MG63 (cell line): ENCODE results near the gene CCNY. TPM values are rescaled to one million over a fixed set of nuclear protein-coding genes. Genes with fewer than 3 reads are reported as not detected.
"Not testable (repeated sequence)": the region's sequence is repeated elsewhere in the genome, so short reads cannot be mapped to it uniquely, and the experiment has no call there.

Experiments used
- DNase-seq: peaks from one replicate; pipeline ENCODE4 v3.0.0-alpha.2; 2020
- H3K27me3 ChIP-seq: fragments of 250-450 bp; sonication (Bioruptor Pico); 2 replicates; pipeline ENCODE4 v1.5.1; 2020; ENCODE audit warnings: mild to moderate bottlenecking, moderate library complexity
- H3K36me3 ChIP-seq: fragments of 250-450 bp; sonication (Bioruptor Pico); 2 replicates; pipeline ENCODE4 v1.5.1; 2020; ENCODE audit warnings: mild to moderate bottlenecking, moderate library complexity
- H3K4me3 ChIP-seq: fragments of 250-450 bp; sonication (Bioruptor Pico); 2 replicates; pipeline ENCODE4 v1.5.1; 2020; ENCODE audit warnings: mild to moderate bottlenecking, moderate library complexity
- H3K9me3 ChIP-seq: fragments of 250-450 bp; sonication (Bioruptor Pico); 2 replicates; pipeline ENCODE4 v1.5.1; 2020; ENCODE audit warnings: mild to moderate bottlenecking, moderate library complexity
- total RNA-seq: library from RNA; depleted of rRNA; stranded (reverse); fragments of >200 nt; shearing (Covaris generic); gene quantifications from 2 replicates; pipeline ENCODE4 v1.2.3, GENCODE V29; 2014; ENCODE audit warnings: low replicate concordance

CCNY gene
- total RNA-seq, 1 experiment from 2014 or later, result 47.2 TPM

DNA sequence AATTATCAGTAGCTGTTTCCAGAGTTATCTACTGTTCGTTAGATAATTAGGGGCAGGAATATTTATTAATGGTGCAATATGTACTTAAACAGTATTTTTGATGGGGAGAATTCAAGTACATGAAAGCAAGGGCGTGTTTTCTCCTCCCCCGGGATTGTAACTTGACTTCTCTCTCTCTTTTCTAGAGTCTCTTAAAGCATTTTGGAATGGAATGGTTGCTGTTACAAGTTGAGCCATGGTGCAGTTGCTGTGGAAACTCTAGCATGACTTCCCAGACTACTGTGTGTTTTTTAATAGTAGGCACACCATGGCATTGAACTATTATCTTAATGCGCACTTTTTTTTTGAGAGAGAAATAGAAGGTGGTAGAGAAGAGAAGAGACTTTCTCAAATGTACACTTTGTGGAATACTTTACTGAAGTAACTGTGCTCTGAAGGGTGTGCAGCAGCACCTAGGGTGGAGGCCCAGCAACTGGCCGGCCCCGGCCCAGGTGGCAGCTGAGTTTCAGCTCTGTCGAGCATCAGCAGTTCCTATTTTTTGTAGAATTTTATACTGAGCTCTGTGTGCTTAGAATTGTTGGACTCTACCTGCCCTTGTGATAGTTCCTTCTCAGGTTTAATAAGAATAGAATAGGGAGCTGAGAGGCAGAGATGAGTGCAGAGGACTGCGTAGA, 64.4 kb downstream of the CCNY start:
- no peak for DNase-seq
- Histone ChIP-seq H3K27me3 (no peaks in the 10 kb centered on the region), H3K36me3 (no peaks in the 10 kb centered on the region), H3K9me3 (peaks cover 9% of the 10 kb centered on the region; the same call in 1 of the 2 replicates), H3K4me3 (no peak overlapping the region)

- H3K27me3 ChIP-seq, DNase-seq, H3K9me3 ChIP-seq, H3K4me3 ChIP-seq, H3K36me3 ChIP-seq: not testable (repeated sequence)
These were observed 67.2 kb downstream of the CCNY start for GRCh38 chr10:35403491-35403890.

DNA sequence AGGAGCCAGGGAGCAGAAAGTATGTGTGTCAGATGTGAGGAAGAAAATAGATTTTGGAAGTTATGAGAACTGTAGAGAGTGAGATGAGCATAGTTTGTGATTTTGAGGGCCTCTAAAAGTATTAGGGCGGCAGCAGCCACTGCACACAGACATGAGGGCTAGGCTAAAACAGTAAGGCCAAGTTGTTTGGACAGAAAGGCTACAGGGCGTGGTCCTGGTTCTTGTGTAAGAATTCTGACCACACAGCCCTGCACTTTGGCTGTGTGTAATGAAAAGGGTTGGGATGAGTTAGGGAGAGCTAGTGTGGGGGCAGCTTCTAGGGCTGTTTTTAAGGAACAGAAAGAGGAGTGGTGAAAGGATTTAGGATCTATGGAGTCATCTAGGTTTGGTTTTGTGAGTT, 67.8 kb downstream of the CCNY start:
- H3K4me3 ChIP-seq, DNase-seq, H3K9me3 ChIP-seq, H3K27me3 ChIP-seq, H3K36me3 ChIP-seq: not testable (repeated sequence)

DNA sequence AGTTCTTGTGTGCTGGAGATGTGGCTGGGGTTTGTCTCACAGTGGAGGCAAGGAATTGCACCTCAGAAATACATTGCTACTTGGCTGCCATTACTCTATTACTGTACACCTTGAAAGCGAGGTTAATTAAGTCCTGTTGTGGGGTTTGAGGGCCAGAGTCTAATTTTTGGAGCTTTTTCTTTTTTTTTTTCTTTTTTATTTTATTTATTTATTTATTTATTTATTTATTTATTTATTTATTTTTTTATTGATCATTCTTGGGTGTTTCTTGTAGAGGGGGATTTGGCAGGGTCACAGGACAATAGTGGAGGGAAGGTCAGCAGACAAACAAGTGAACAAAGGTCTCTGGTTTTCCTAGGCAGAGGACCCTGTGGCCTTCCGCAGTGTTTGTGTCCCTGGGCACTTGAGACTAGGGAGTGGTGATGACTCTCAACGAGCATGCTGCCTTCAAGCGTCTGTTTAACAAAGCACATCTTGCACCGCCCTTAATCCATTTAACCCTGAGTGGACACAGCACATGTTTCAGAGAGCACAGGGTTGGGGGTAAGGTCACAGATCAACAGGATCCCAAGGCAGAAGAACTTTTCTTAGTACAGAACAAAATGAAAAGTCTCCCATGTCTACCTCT, 69.8 kb downstream of the CCNY start:
- not testable (repeated sequence) for H3K27me3 ChIP-seq, H3K4me3 ChIP-seq, H3K9me3 ChIP-seq, H3K36me3 ChIP-seq, DNase-seq

DNA sequence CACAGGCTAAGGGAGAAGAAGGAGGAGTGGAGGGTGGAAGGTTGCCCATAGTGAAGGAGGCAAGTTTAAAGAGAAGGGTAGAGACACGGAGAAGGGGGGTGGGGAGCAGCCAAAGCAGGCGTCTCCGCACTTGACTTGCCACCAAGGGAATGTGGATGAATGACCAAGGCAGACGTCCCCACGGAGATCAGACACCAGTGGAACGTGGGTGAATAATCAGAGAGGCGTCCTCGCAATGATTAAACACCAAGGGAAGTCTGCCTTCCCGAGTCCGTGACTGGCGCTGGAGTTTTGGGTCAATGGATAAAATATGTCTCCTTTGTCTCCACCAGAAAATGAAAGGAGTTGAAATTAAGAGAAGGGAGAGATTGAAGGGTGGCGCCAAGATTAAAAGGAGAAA, 71.4 kb downstream of the CCNY start:
- not testable (repeated sequence) for H3K27me3 ChIP-seq, DNase-seq, H3K4me3 ChIP-seq

GRCh38 chr10:35409094-35409582, 72.8 kb downstream of the CCNY start:
- no peak overlapping the region for H3K4me3 ChIP-seq
- H3K27me3 ChIP-seq, result no peaks in the 10 kb centered on the region
- H3K9me3 ChIP-seq, result no peaks in the 10 kb centered on the region; the same call in 1 of the 2 replicates
- peak; percentile 84 for DNase-seq
- H3K36me3 ChIP-seq, result no peaks in the 10 kb centered on the region

More for the DNA sequence above, 71.4 kb downstream of the CCNY start:
- H3K9me3 ChIP-seq, H3K36me3 ChIP-seq: not testable (repeated sequence)

DNA sequence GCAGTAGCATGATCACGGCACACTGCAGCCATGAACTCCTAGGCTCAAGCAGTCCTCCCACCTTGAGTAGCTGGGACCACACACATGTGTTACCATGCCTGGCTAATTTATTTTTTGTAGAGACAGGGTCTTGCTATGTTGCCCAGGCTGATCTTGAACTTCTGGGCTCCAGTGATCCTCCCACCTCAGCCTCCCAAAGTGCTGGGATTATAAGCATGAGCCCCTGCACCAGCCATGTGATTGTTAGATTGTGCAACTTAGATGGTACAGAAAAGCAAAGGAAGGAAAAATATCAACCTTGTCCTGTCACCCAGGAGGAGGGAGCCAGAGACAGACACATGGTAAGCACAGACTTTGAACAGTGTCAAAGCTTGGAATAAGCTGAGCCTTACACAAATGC, 73.5 kb downstream of the CCNY start:
- H3K27me3 ChIP-seq, result no peaks in the 10 kb centered on the region
- DNase-seq, result no peak

GRCh38 chr10:35412003-35412723, 75.9 kb downstream of the CCNY start:
- no peaks in the 10 kb centered on the region for H3K27me3 ChIP-seq
- DNase-seq, result no peak
- H3K36me3 ChIP-seq, result no peaks in the 10 kb centered on the region
- no peak overlapping the region for H3K4me3 ChIP-seq
- no peaks in the 10 kb centered on the region for H3K9me3 ChIP-seq

More for the DNA sequence above, 73.5 kb downstream of the CCNY start:
- no peak overlapping the region for H3K4me3 ChIP-seq
- H3K36me3 ChIP-seq, result no peaks in the 10 kb centered on the region
- no peaks in the 10 kb centered on the region for H3K9me3 ChIP-seq

DNA sequence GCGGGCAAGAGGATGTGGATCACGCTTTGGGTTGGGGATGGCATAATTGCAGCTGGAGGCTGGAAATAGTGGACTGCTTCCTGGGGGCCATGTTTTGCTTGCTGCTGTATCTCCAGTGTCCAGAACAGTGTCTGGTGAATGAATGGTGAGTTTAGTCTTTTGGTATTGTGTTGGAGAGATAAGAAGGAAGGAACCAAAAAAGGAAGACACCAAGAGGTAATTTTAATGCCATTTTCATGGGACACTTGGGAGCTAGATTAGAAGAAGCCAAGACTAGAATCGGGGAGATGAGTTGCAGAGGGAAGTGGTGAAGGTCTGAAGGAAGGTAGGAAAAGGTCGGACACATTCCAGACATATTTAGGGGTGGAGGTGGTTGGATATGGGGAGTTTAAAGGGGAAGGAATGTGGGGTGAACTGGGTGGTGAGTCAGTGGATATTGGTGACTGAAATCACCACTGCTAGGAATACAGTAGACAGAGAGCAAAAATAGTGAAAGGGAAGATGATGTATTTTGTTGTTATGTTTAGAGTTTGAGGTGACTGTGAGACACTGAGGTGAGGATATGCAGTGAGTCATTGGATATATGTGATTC, 76.7 kb downstream of the CCNY start:
- H3K4me3 ChIP-seq, result no peak overlapping the region
- H3K27me3 ChIP-seq, result no peaks in the 10 kb centered on the region
- DNase-seq, result no peak

DNA sequence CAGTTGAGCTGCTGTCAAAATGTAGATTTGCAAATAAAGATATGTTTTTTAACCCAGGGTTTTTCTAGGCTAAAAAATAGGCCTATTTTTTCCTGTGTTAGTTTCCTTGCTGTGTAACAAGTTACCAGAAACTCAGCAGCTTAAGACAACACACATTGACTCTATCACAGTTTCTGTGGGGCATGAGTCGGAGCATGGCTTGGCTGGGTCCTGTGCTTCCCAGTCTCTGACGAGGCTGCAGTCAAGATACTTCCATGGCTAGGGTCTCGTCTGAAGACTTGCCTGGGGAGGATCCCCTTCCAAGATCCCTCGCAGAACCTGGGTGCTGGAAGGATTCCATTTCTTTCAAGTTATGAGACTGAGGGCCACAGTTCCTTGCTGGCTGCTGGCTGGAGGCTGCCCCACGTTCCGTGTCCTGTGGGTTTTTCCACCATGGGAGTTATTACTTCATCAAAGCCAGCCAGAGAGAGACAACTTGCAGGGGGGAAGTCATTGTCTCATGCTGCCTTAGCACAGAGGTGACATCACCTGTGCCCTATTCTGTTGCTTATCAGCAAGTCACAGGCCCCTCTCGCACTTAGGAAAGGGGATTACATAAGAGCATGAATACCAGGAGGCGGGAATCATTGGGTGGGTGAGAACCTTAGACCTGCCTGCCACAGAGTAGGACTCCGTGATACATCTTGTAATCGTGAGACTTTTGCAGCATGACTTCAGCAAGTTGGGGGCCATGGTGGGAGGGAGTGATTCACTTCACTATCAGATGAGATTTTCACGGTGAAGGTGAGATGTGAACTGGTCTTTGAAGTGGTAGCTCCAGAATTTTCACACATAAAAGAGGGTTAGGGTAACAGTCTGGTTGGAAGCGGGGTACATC, 77.9 kb downstream of the CCNY start:
- Histone ChIP-seq H3K36me3 (no peaks in the 10 kb centered on the region), H3K27me3 (no peaks in the 10 kb centered on the region), H3K9me3 (no peaks in the 10 kb centered on the region), H3K4me3 (no peak overlapping the region)
- no peak for DNase-seq

More for the DNA sequence above, 76.7 kb downstream of the CCNY start:
- no peaks in the 10 kb centered on the region for H3K36me3 ChIP-seq
- H3K9me3 ChIP-seq, result no peaks in the 10 kb centered on the region

DNA sequence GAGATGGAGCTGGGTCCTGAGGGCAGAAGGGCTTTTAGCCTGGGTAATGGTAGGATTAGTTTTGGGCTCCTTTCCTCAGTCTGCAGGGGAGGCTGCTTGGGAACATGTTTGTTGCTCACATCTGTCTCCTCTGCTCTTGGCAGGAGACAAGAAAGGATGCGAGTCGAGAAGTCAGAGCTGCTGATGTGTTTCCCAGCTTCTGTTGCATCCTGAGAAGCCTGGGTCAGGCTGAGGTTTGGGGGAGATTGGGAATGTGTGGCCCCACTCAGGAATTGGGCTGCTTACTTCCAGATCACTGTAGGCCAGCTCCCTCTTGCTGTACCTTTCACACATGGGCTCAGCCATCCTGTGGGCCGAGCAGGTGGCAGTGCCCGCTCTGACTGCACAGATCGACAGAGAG, 79.2 kb downstream of the CCNY start:
- H3K27me3 ChIP-seq, result no peaks in the 10 kb centered on the region
- no peak for DNase-seq
- no peaks in the 10 kb centered on the region for H3K36me3 ChIP-seq
- H3K4me3 ChIP-seq, result no peak overlapping the region
- H3K9me3 ChIP-seq, result no peaks in the 10 kb centered on the region

DNA sequence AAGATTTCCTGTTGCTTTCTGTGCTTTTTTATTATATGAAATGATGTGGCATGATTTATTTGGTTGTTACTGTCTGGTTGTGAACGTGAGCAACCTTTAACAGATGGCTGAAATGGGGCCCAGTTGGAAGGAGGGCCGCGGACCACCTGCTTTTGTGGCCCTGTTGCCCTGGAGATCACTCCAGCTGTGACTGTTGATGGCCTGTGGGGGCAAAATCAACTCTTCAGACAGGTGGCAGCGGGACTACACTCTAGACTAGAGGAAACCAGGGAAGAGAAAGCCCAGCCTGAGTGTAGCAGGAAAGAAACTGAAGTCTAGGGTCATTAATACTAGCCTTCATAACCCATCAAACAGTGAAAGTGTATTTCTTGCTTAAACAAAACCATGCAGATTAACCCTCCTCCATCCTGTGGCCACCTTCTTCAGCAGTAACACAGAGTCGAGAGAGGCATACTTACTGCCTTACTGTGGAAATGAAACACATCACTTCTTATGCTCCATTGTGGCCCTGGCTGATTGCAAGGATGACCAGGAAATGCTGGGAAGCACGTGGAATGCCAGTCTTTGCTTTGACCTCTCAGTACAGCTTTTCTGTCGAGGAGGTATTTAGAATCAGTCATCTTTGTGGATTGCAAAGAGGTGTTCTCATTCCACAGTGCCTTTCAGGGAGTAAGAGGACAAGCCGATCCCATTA, 80.5 kb downstream of the CCNY start:
- no peak for DNase-seq

GRCh38 chr10:35417313-35417625, 81.0 kb downstream of the CCNY start:
- H3K36me3 ChIP-seq, result no peaks in the 10 kb centered on the region
- DNase-seq, result no peak
- no peaks in the 10 kb centered on the region for H3K9me3 ChIP-seq
- H3K4me3 ChIP-seq, result no peak overlapping the region
- no peaks in the 10 kb centered on the region for H3K27me3 ChIP-seq

More for the DNA sequence above, 80.5 kb downstream of the CCNY start:
- H3K9me3 ChIP-seq, result no peaks in the 10 kb centered on the region
- no peak overlapping the region for H3K4me3 ChIP-seq
- H3K36me3 ChIP-seq, result no peaks in the 10 kb centered on the region
- H3K27me3 ChIP-seq, result no peaks in the 10 kb centered on the region

- Histone ChIP-seq H3K27me3 (no peaks in the 10 kb centered on the region), H3K36me3 (no peaks in the 10 kb centered on the region), H3K4me3 (no peak overlapping the region), H3K9me3 (no peaks in the 10 kb centered on the region)
- no peak for DNase-seq
These were observed 81.5 kb downstream of the CCNY start for GRCh38 chr10:35417795-35418194.

DNA sequence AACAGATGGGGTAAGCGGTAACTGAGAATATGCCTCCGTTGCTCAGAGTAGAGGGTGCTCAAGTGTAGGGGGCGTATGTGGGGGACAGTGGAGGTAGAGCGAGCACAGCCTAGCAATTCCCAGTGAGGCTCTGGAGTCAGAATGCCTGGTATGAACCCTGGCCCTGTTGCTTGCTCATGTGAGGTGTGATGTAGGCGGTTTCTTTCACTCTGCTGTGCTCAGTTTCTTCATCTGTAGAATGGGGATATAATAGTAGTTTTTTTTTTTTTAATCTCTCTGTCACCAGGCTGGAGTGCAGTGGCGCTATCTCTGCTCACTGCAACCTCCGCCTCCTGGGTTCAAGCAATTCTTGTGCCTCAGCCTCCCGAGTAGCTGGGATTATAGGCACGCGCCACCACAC, 82.3 kb downstream of the CCNY start:
- H3K36me3 ChIP-seq, H3K4me3 ChIP-seq, DNase-seq, H3K9me3 ChIP-seq, H3K27me3 ChIP-seq: not testable (repeated sequence)

- no peaks in the 10 kb centered on the region for H3K36me3 ChIP-seq
- no peaks in the 10 kb centered on the region for H3K27me3 ChIP-seq
- H3K4me3 ChIP-seq, result no peak overlapping the region
- no peaks in the 10 kb centered on the region for H3K9me3 ChIP-seq
- no peak for DNase-seq
These were observed 83.7 kb downstream of the CCNY start for GRCh38 chr10:35420044-35420443.
